H9 (cell line): Measurements from ENCODE around the gene S100A7A. TPM values are rescaled to one million over a fixed set of nuclear protein-coding genes. Genes with fewer than 3 reads are reported as not detected.

Experiments
- DNase-seq: peaks from one replicate; pipeline ENCODE4 v3.0.0-alpha.2; 2017
- H2AFZ ChIP-seq: one replicate; pipeline ENCODE4 v1.6.1; 2013; ENCODE audit warnings: mild to moderate bottlenecking, low read length, control low read depth, moderate library complexity
- H2AK5ac ChIP-seq: 2 replicates; pipeline ENCODE4 v1.6.1; 2013; ENCODE audit warnings: low read length, control low read depth, mixed read lengths; ENCODE audit not compliant: insufficient read length
- H2BK120ac ChIP-seq: one replicate; pipeline ENCODE4 v1.6.1; 2013; ENCODE audit warnings: low read depth, mild to moderate bottlenecking, low read length, control low read depth, inconsistent platforms; ENCODE audit not compliant: poor library complexity, severe bottlenecking
- H2BK12ac ChIP-seq: 2 replicates; pipeline ENCODE4 v1.6.1; 2013; ENCODE audit warnings: low read length, control low read depth, mixed read lengths, low read depth; ENCODE audit not compliant: insufficient read length
- H2BK15ac ChIP-seq: 2 replicates; pipeline ENCODE4 v1.6.1; 2013; ENCODE audit warnings: low read depth, low read length, control low read depth
- H2BK20ac ChIP-seq: one replicate; pipeline ENCODE4 v1.6.1; 2013; ENCODE audit warnings: low read depth, mild to moderate bottlenecking, low read length, control low read depth, inconsistent platforms; ENCODE audit not compliant: poor library complexity, severe bottlenecking
- H2BK5ac ChIP-seq: 2 replicates; pipeline ENCODE4 v1.6.1; 2013; ENCODE audit warnings: low read length, control low read depth, mixed read lengths; ENCODE audit not compliant: insufficient read length
- H3K14ac ChIP-seq: 2 replicates; pipeline ENCODE4 v1.6.1; 2013; ENCODE audit warnings: low read length, control low read depth; ENCODE audit not compliant: insufficient read depth
- H3K18ac ChIP-seq: 2 replicates; pipeline ENCODE4 v1.6.1; 2013; ENCODE audit warnings: low read depth, mild to moderate bottlenecking, mixed read lengths, low read length, control low read depth; ENCODE audit not compliant: insufficient read length
- H3K23ac ChIP-seq: 2 replicates; pipeline ENCODE4 v1.6.1; 2013; ENCODE audit warnings: low read length, control low read depth, mixed read lengths, low read depth; ENCODE audit not compliant: insufficient read length
- H3K23me2 ChIP-seq: 2 replicates; pipeline ENCODE4 v1.6.1; 2013; ENCODE audit warnings: low read depth, mild to moderate bottlenecking, mixed read lengths, low read length, control low read depth; ENCODE audit not compliant: insufficient read length, poor library complexity, severe bottlenecking
- H3K27ac ChIP-seq: 2 replicates; pipeline ENCODE4 v1.5.1; 2013; ENCODE audit warnings: low read length, control low read depth, mixed read lengths, low read depth; ENCODE audit not compliant: insufficient read length
- H3K27me3 ChIP-seq: 2 replicates; pipeline ENCODE4 v1.6.1; 2013; ENCODE audit warnings: low read length, control low read depth, inconsistent platforms; ENCODE audit not compliant: insufficient read depth
- H3K4ac ChIP-seq: 2 replicates; pipeline ENCODE4 v1.6.1; 2013; ENCODE audit warnings: low read depth, mild to moderate bottlenecking, control low read depth, inconsistent platforms, low read length, moderate library complexity
- H3K4me1 ChIP-seq: 2 replicates; pipeline ENCODE4 v1.6.1; 2013; ENCODE audit warnings: low read length, control low read depth, inconsistent platforms; ENCODE audit not compliant: insufficient read depth
- H3K4me2 ChIP-seq: 2 replicates; pipeline ENCODE4 v1.6.1; 2013; ENCODE audit warnings: low read length, control low read depth, mixed read lengths; ENCODE audit not compliant: insufficient read length, insufficient read depth
- H3K56ac ChIP-seq: 2 replicates; pipeline ENCODE4 v1.6.1; 2013; ENCODE audit warnings: low read depth, mild to moderate bottlenecking, mixed read lengths, low read length, control low read depth; ENCODE audit not compliant: insufficient read length
- H3K79me1 ChIP-seq: 2 replicates; pipeline ENCODE4 v1.6.1; 2013; ENCODE audit warnings: low read depth, mild to moderate bottlenecking, moderate library complexity, low read length, control low read depth, inconsistent platforms; ENCODE audit not compliant: insufficient read depth, poor library complexity, severe bottlenecking
- H3K79me2 ChIP-seq: 2 replicates; pipeline ENCODE4 v1.6.1; 2013; ENCODE audit warnings: low read length, control low read depth, inconsistent platforms; ENCODE audit not compliant: insufficient read depth
- H3K9ac ChIP-seq: 2 replicates; pipeline ENCODE4 v1.6.1; 2013; ENCODE audit warnings: low read length, control low read depth, mixed read lengths; ENCODE audit not compliant: insufficient read length; ENCODE audit errors: extremely low read depth
- H3K9me3 ChIP-seq: one replicate; pipeline ENCODE4 v1.6.1; 2013; ENCODE audit warnings: low read depth, low read length, inconsistent platforms; ENCODE audit not compliant: control insufficient read depth
- H3T11ph ChIP-seq: one replicate; pipeline ENCODE4 v1.6.1; 2013; ENCODE audit warnings: mild to moderate bottlenecking, low read length, control low read depth, inconsistent platforms
- H4K20me1 ChIP-seq: one replicate; pipeline ENCODE4 v1.6.1; 2013; ENCODE audit not compliant: control insufficient read depth, insufficient read length, insufficient read depth
- H4K5ac ChIP-seq: 2 replicates; pipeline ENCODE4 v1.6.1; 2013; ENCODE audit warnings: low read depth, mild to moderate bottlenecking, mixed read lengths, low read length, control low read depth; ENCODE audit not compliant: insufficient read length
- H4K8ac ChIP-seq: replicated peaks from 2 replicates; pipeline ENCODE4 v1.6.1; 2013; ENCODE audit warnings: low read length, control low read depth, mixed read lengths, low read depth; ENCODE audit not compliant: insufficient read length
- H4K91ac ChIP-seq: 2 replicates; pipeline ENCODE4 v1.6.1; 2013; ENCODE audit warnings: low read depth, mild to moderate bottlenecking, moderate library complexity, mixed read lengths, low read length, control low read depth; ENCODE audit not compliant: insufficient read length
- H3K27ac Mint-ChIP-seq, 3 experiments: 2 replicates in 2 of 3; 3 replicates in 1 of 3; pipeline ENCODE4 v1.8.0; 2020 to 2021; ENCODE audit warnings: mixed read lengths in 3 of 3, mild to moderate bottlenecking in 1 of 3, moderate library complexity in 1 of 3
- H3K27me3 Mint-ChIP-seq: 2 replicates; pipeline ENCODE4 v1.8.0; 2021; ENCODE audit warnings: low read depth, mild to moderate bottlenecking, moderate library complexity, mixed read lengths
- H3K36me3 Mint-ChIP-seq, 3 experiments: 2 replicates in 2 of 3; 3 replicates in 1 of 3; pipeline ENCODE4 v1.8.0; 2020 to 2021; ENCODE audit warnings: low read depth in 3 of 3, mixed read lengths in 3 of 3; ENCODE audit not compliant: insufficient read depth in 1 of 3
- H3K4me1 Mint-ChIP-seq, 2 experiments: 2 replicates each; pipeline ENCODE4 v1.8.0; 2020; ENCODE audit warnings: mixed read lengths in 2 of 2
- H3K4me3 Mint-ChIP-seq, 2 experiments: 2 replicates in 1 of 2; 3 replicates in 1 of 2; pipeline ENCODE4 v1.8.0; 2020 to 2021; ENCODE audit warnings: mild to moderate bottlenecking in 2 of 2, mixed read lengths in 2 of 2, moderate library complexity in 1 of 2
- H3K9me3 Mint-ChIP-seq, 2 experiments: 2 replicates in 1 of 2; 3 replicates in 1 of 2; pipeline ENCODE4 v1.8.0; 2020; ENCODE audit warnings: mild to moderate bottlenecking in 2 of 2, mixed read lengths in 2 of 2, moderate library complexity in 1 of 2
- CTCF ChIP-seq: fragments of 200-600 bp; sonication (generic); conservative IDR thresholded peaks from 3 replicates; pipeline ENCODE4 v1.8.0; 2021; ENCODE audit warnings: antibody characterized with exemption, mild to moderate bottlenecking
- WGBS: extraction: QIAGEN DNeasy Blood & Tissue Kit; methylation state at CpG from one replicate; pipeline ENCODE4 v1.1.7; 2013; ENCODE audit warnings: missing lambda C conversion rate, low lambda C conversion rate, mixed read lengths; ENCODE audit not compliant: insufficient read length; ENCODE audit errors: extremely low coverage; 5-methylcytosine and 5-hydroxymethylcytosine counted together
- total RNA-seq: library from RNA; stranded (reverse); gene quantifications from 2 replicates; pipeline ENCODE4 v1.2.1, GENCODE V29; 2021

The S100A7A gene
- total RNA-seq, 1 experiment from 2014 or later, result not detected

DNA sequence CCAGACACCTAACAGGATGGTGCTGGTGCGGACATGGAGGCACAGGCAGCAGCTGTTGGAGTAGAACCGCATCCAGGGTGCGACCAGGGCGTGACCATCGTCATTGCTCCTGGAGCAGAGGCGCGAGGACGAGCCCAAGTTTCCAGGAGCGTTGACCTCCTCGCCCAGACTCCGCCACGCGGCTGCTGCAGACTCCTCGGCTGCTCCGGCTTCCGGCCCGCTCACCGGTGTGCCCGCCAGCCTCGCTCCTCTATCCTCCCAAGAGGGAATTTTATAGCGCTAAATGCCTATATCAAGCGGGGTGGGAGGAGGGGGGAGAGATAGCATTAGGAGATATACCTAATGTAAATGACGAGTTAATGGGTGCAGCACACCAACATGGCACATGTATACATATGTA is 35.6 kb upstream of the S100A7A start:
- no peaks in the 10 kb centered on the region for H3K23me2 ChIP-seq
- no peak overlapping the region for H3K18ac ChIP-seq
- H2BK12ac ChIP-seq, result no peak overlapping the region
- H3K9me3 ChIP-seq, result no peaks in the 10 kb centered on the region
- no peak overlapping the region for H2BK15ac ChIP-seq
- no peak overlapping the region for H2AK5ac ChIP-seq
- Mint-ChIP-seq H3K4me3 (no peak overlapping the region), H3K4me1 (no peaks in the 10 kb centered on the region), H3K27ac (no peak overlapping the region), H3K9me3 (peaks cover 3 to 14% of the 10 kb centered on the region in 2 experiments; a peak in 3 of 5 replicates), H3K36me3 (no peaks in the 10 kb centered on the region), H3K27me3 (peaks cover 13% of the 10 kb centered on the region)
- H3K23ac ChIP-seq, result no peak overlapping the region
- no peaks in the 10 kb centered on the region for H3K79me1 ChIP-seq
- no peak overlapping the region for H4K91ac ChIP-seq
- no peaks in the 10 kb centered on the region for H3K27me3 ChIP-seq
- no peak overlapping the region for H4K5ac ChIP-seq
- no peak overlapping the region for H4K8ac ChIP-seq
- no peak overlapping the region for H3K14ac ChIP-seq
- no peaks in the 10 kb centered on the region for H3K4me1 ChIP-seq
- no peak overlapping the region for H2BK120ac ChIP-seq
- no peak overlapping the region for H3T11ph ChIP-seq
- no peak overlapping the region for H3K4ac ChIP-seq
- no peaks in the 10 kb centered on the region for H4K20me1 ChIP-seq
- no peak overlapping the region for H3K9ac ChIP-seq
- no peaks in the 10 kb centered on the region for H3K79me2 ChIP-seq
- no CpG with 5 or more reads among the region's 23 CpGs for WGBS
- no peak overlapping the region for H2AFZ ChIP-seq
- DNase-seq, result peak; percentile 17
- H3K4me2 ChIP-seq, result no peak overlapping the region
- H3K56ac ChIP-seq, result no peak overlapping the region
- no peak overlapping the region for H2BK20ac ChIP-seq
- TF ChIP-seq CTCF, result no peak
- no peak overlapping the region for H3K27ac ChIP-seq
- H2BK5ac ChIP-seq, result no peak overlapping the region
